NCI-H446 treated with DMSO at 0.1 percent for 48 hours (cell line): ENCODE data around the gene MESP2.

Source experiments
- DNase-seq: peaks from one replicate; lab custom pipeline; 2025; lab: John Stamatoyannopoulos, UW

The MESP2 gene

DNA sequence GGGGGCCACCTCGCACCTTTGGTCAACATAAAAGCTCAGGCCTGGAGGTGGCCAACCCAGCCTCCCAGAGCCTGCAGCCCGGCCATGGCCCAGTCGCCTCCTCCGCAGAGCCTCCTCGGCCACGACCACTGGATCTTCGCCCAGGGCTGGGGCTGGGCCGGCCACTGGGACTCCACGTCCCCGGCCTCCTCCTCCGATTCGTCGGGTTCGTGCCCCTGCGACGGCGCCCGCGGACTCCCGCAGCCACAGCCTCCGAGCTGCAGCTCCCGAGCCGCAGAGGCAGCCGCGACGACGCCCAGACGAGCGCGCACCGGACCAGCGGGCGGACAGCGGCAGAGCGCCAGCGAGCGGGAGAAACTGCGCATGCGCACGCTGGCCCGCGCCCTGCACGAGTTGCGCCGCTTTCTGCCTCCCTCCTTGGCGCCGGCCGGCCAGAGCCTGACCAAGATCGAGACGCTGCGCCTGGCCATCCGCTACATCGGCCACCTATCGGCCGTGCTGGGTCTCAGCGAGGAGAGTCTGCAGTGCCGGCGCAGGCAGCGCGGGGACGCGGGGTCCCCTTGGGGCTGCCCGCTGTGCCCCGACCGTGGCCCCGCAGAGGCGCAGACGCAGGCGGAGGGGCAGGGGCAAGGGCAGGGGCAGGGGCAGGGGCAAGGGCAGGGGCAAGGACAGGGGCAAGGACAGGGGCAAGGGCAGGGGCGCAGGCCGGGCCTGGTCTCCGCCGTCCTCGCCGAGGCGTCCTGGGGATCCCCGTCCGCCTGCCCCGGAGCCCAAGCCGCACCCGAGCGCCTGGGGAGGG is at the start of gene MESP2:
TSS of gene MESP2 (plus strand) at position 59 of the 799 bp plus-strand sequence. CDS start at position 85, 26 bp downstream.
- no peak for DNase-seq

DNA sequence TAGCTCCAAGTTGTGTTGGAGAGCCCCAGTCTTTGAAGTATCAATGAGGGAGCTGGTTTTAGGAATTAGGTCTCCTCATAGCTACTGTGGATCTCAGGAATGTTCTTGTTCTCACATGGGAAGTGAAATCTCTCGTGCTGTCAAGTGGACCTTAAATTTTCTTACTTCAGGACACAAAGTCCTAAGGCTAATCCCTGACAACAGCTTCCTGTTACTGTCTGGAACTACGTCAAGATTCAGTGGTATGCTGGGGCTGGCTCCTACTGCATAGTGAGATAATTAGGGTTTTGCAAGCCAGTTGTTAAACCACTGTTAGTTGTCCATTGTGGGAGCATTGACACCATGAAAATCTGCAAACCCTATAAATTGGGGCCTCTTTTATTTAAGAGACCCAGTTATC is 47.9 kb upstream of the MESP2 start:
- no peak for DNase-seq

DNA sequence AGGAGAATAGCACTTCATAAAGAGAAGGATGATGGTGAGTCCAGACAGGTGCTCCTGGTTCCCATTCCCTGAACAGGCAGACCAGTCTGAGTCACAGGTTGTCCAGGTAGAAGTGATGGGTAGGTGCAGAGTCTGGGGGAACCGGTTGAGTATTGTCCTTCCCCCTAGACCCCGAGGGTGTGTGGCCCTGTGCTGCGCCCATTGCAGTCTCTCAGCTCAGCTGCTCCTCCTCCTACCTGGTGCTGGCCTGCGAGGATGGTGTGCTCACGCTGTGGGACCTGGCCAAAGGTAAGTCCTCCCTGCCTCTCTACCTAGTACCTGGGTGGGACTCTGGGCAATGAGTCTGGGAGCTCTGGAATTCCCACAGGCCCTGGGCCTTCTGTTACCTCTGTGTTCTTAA is 44.9 kb upstream of the MESP2 start:
- DNase-seq, result no peak

DNA sequence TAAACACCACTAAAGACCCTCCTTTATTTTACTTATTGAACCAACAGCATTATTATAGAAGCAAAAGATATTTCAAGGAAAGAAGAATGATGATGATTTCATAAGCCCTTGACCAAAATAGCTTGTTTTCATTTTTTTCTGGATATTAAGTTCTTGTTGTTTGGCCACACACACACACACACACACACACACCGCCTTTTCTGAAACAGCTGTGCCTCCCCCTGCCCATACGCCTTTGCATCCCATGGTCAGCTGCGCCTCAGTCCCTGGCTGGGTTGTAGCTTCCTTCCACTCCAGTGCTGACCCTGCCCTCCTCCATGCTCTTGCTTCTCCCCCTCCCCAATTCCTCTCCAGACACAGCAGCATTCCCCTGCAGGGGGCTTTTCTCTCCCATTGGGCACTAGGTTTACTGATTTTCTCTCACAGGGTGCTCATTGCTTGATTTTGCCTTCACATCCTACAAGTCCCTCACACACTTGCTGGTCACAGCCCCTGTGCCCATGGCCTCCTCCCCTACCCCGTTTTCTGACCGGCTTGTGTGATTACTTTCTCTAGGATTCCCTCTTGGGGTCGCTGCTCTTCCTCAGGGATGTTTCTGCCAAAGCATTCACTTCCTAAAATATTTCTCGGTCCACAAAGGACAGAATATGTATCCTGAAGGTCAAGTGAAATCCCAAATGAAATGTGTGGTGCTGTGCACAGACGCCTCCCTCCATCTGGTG is 43.5 kb upstream of the MESP2 start:
- no peak for DNase-seq

DNA sequence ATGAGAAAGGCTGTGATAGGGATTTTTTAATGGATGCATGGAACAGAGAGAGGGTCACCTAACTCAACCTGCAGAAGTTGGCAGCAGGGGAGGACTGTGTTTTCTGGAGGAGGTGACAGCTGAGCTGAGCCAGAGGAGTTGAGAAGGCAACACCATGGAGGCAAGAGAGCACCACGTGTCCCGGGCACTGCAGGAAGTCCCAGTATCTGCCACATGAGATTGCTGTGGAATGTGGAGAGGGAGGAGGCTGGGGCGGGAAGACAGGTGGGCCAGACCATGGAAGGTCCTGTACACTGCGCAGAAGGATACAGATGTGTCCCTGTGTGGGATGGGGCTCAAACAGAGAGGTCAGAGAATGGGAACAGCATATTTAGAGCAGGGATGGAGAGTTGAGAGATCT is 40.4 kb upstream of the MESP2 start:
- no peak for DNase-seq

GRCh38 chr15:89740137-89740536 is 36.0 kb upstream of the MESP2 start:
- peak; percentile 17 for DNase-seq

GRCh38 chr15:89743011-89743410 is 33.1 kb upstream of the MESP2 start:
- DNase-seq, result no peak

GRCh38 chr15:89743594-89743993 is 32.5 kb upstream of the MESP2 start:
- DNase-seq, result no peak

DNA sequence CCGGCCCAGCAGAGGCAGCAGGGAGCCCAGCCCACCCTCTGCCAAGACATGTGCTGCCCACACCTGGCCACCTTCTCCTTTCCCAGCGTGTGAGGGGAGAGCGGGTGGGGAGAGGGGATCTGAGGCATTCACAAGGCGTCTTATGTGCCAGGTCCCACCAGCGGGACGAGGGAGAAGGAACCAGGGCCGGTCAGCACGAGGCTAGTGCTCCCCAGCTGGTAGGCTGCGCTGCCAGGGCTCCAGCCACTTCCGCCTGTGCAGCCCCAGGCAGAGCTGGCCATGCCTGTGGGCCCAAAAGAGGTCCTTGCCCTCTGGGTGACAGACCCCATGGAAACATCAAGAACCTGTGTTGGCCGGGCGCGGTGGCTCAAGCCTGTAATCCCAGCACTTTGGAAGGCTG is 31.0 kb upstream of the MESP2 start:
- DNase-seq, result no peak

GRCh38 chr15:89745768-89746167 is 30.4 kb upstream of the MESP2 start:
- DNase-seq, result no peak

DNA sequence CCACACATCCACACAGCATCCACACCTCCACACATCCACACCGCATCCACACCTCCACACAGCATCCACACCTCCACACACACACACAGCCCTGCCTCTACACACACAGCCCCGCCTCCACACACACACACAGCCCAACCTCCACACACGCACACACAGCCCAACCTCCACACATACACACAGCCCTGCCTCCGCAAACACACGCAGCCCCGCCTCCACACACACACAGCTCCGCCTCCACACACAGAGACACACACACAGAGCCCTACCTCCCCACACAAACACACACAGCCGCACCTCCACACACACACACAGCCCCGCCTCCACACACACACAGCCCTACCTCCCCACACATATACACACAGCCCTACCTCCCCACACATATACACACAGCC is 29.7 kb upstream of the MESP2 start:
- DNase-seq, result no peak

DNA sequence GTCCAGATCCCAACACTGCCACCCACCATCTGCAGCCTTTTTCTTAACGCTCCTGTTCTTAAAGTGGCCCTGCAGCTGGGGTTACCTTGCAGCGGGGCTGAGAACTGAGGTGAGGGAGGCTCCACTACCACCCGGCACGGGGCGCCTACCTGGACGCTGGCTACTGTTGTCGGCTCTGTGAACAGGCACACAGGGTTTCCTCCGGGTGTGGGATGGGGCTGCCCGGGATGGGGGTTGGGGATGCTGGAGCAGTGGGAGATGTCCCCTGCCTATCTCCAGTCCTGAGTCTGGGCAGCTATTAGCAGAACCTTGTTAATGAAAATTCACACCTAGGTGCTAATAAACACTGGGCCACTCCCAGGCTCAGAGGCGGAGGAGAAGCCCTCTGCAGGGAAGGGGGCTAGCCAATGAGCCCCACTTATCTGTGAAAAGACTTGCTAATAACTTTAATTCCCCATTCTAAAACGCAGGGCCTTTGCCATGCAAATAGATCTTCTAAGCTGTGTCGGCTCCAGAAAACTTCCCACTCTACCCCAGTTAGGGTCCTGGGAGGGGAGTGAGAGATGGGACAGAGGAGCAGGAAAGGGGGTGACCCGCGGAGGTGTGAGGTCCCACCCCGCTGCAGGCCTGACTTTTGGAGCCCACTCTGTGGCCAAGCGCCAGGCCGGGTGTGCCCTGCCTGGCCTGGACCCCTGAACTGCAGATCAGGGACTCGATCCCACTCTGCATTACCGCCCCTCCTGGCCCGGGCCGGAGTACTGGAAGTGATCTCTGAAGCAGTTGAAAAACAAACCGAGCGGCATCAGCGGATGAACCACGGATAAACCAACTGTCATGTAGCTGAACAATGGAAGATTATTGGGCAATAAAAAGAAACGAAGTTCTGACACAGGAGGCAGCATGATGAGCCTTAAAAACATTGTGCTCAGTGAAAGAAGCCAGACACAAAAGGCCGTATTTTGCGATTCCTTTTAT is 28.1 kb upstream of the MESP2 start:
- no peak for DNase-seq

- no peak for DNase-seq
These were observed 27.1 kb upstream of the MESP2 start for GRCh38 chr15:89749054-89749453.

DNA sequence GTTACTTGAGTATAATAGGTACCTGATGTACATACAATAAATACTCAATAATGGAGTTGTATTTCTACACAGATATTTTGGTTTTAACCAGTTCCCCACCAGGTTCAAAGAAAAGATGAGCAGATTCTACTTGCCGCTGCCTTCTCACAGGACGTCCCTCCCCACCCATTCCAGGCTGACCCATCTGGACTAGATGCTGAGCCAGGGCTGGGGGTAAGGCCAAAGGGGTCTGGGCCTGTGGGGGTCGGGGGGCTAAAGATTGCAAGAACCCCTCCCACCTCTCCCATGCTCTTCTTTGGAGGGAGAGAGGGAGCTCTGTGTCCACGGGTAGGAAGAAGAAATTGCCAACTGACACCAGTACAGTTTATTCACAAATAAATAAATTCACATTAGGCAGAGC is 26.6 kb upstream of the MESP2 start:
- no peak for DNase-seq

DNA sequence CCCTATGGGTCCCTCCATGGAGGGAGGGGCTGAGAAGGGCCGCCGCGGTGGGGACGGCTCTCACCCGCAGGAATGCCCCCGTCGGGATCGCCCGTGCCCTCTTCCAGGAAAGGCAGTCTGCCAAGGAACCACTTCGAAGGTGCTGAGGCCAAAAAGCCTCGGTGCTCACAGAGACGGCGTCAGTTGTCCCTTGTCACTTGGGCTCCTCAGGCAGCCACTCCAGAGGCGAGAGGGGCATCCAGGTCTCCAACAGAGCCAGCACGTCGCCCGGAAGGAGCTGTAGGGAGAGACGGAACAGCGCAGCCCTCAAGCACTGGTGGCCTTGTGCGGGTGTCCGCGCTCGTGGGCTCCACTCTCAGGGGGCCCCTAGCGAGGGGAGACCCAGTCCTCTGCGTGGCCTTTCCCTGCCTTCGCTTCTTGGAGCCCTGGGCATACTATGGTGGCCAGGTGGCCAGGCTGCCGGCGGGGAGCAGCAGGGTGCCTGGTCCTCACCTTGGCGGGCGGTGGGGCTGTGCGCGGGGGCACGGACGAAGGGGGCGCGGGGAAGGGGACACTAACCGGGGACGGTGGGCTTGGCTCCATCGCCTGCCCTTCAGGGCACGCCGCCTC is 26.1 kb upstream of the MESP2 start:
- no peak for DNase-seq

GRCh38 chr15:89750560-89751542 is 25.3 kb upstream of the MESP2 start, which contains the start of gene MESP1:
TSS of gene MESP1 (minus strand) at chr15:89751249. CDS start at chr15:89751231, 18 bp downstream.
- DNase-seq, result peak; percentile 69

GRCh38 chr15:89751748-89752147 is 24.4 kb upstream of the MESP2 start:
- DNase-seq, result no peak

DNA sequence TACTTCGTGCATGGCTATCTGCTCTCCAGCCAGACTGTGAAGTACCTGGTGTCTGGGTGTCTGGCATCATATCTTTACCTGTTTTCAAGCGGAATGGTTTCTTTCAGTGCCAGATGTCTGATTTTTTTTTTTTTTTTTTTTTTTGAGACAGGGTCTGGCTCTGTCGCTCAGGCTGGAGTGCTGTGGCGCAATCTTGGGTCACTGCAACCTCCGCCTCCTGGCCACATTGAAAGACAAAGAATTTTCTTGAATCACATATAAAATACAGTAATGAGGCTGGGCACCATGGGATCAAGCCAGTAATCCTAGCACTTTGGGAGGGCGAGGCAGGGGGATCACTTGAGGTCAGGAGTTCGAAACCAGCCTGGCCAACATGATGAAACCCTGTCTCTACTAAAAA is 22.3 kb upstream of the MESP2 start:
- no peak for DNase-seq

DNA sequence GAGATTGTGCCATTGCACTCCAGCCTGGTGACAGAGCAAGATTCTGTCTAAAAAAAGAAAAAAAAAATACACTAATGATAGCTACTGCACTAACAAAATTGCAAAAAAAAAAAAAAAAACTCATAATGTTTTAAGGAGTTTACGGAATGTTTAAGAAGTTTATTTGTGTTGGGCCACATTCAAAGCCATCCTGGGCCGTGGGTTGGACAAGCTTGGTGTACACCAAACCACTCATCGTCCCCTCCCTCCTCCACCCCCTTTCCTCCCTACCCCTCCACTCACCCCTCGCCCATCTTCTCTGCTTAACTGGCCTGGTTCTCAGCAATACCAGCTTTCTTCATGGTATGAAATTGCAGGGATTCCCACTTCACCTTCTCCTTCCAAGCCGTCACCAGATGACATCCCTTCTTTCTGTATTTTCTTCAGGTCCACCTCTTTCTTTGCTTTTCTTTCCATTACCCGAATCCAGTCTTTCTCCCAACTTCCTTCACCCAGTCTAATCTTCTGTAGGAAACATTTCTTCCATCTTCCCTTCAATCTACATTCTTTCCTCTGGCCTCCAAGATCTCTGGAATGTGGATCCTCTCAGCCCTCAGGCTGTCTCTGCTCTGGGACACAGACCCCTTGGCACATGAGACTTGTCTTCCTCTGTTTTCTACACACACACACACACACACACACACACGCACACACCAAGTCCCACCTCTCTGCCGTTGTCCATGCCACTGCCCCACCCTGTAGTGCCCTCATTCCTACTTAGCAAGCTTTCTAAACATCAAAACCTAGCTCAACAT is 21.6 kb upstream of the MESP2 start:
- no peak for DNase-seq

- no peak for DNase-seq
These were observed 20.4 kb upstream of the MESP2 start for GRCh38 chr15:89755701-89756100.
